Measurements from ENCODE around the gene PEX11A. TPM values are rescaled to one million over a fixed set of nuclear protein-coding genes. Genes with fewer than 3 reads are reported as not detected.

The PEX11A gene
- total RNA-seq, 1 experiment from 2014 or later: 3.0 TPM

- TF ChIP-seq ZNF317 (CRISPR knock-in tag; IDR thresholded peaks at IDR 0.05; ENCODE audit: borderline replicate concordance, low read depth) (no peak), ZNF138 (CRISPR knock-in tag; conservative IDR thresholded peaks at IDR 0.05) (no peak), GABPB1 (CRISPR knock-in tag; IDR thresholded peaks at IDR 0.05) (no peak), ZNF232 (CRISPR knock-in tag; IDR thresholded peaks at IDR 0.05) (no peak), JAZF1 (CRISPR knock-in tag; IDR thresholded peaks at IDR 0.05) (no peak), SP1 (CRISPR knock-in tag; conservative IDR thresholded peaks at IDR 0.05) (no peak), NR3C1 (CRISPR knock-in tag; conservative IDR thresholded peaks at IDR 0.05; ENCODE audit: low read depth) (no peak), MXD4 (CRISPR knock-in tag; IDR thresholded peaks at IDR 0.05; ENCODE audit: borderline replicate concordance) (no peak)
Observed at GRCh38 chr15:89732451-89733172, 42.1 kb upstream of the PEX11A start (continued).

- Mint-ChIP-seq H3K27me3 (ENCODE audit: low read depth) (peaks cover 4% of the 10 kb centered on the region), H3K4me3 (no peak overlapping the region), H3K27ac (no peak overlapping the region), H3K36me3 (no peaks in the 10 kb centered on the region), H3K9me3 (no peaks in the 10 kb centered on the region), H3K4me1 (no peaks in the 10 kb centered on the region)
- POLR2A ChIA-PET: no interaction called here
- CTCF ChIA-PET: interaction anchor here (1.0 to 2.6 kb wide), 3 partner anchors 58 to 144 kb away, joined by 4 to 19 read pairs (median 9); no protein-coding TSS in a partner anchor
- ATAC-seq (no peak), DNase-seq (ENCODE audit: low spot score) (no peak)
- TF ChIP-seq TCF7 (CRISPR knock-in tag; IDR thresholded peaks at IDR 0.05; ENCODE audit: low read depth): no peak
- no peak for TF ChIP-seq ZNF671 (CRISPR knock-in tag; IDR thresholded peaks at IDR 0.05)
- TF ChIP-seq TP53 (CRISPR knock-in tag; IDR thresholded peaks at IDR 0.05): no peak
- TF ChIP-seq MYBL2 (CRISPR knock-in tag; IDR thresholded peaks at IDR 0.05): no peak
- no peak for TF ChIP-seq GRHL2 (CRISPR knock-in tag; IDR thresholded peaks at IDR 0.05; ENCODE audit: insufficient replicate concordance, severe bottlenecking)
- no peak for TF ChIP-seq FOXP1 (CRISPR knock-in tag; IDR thresholded peaks at IDR 0.05; ENCODE audit: borderline replicate concordance)
- no peak for TF ChIP-seq NR2C2 (CRISPR knock-in tag; IDR thresholded peaks at IDR 0.05)
- TF ChIP-seq ZBTB21 (CRISPR knock-in tag; IDR thresholded peaks at IDR 0.05; ENCODE audit: borderline replicate concordance): no peak
- TF ChIP-seq IRF1 (CRISPR knock-in tag; IDR thresholded peaks at IDR 0.05): no peak
- TF ChIP-seq HMGA2 (CRISPR knock-in tag; IDR thresholded peaks at IDR 0.05): no peak
- TF ChIP-seq ZSCAN18 (CRISPR knock-in tag; IDR thresholded peaks at IDR 0.05): no peak
Observed at GRCh38 chr15:89731275-89731674, 40.7 kb upstream of the PEX11A start.

GRCh38 chr15:89728254-89728653 lies 37.7 kb upstream of the PEX11A start:
- no peaks in the 10 kb centered on the region for H3K36me3 Mint-ChIP-seq
- ChIA-PET CTCF (interaction anchor here (0.8 to 2.0 kb wide), 4 partner anchors 12 to 243 kb away, joined by 3 to 7 read pairs (median 3); no protein-coding TSS in a partner anchor), POLR2A (no interaction called here)
- TF ChIP-seq NR2C2 (CRISPR knock-in tag; IDR thresholded peaks at IDR 0.05): no peak
- TF ChIP-seq SOX15 (CRISPR knock-in tag; IDR thresholded peaks at IDR 0.05): no peak
- no peak for TF ChIP-seq ELF4 (CRISPR knock-in tag; IDR thresholded peaks at IDR 0.05; ENCODE audit: low read depth)
- no peak for TF ChIP-seq ZBTB21 (CRISPR knock-in tag; IDR thresholded peaks at IDR 0.05; ENCODE audit: borderline replicate concordance)
- TF ChIP-seq SMAD3 (CRISPR knock-in tag; IDR thresholded peaks at IDR 0.05; ENCODE audit: borderline replicate concordance): no peak
- TF ChIP-seq NFYB (CRISPR knock-in tag; conservative IDR thresholded peaks at IDR 0.05; ENCODE audit: low read depth): no peak
- no peak for TF ChIP-seq ARID4B (CRISPR knock-in tag; IDR thresholded peaks at IDR 0.05; ENCODE audit: borderline replicate concordance)
- TF ChIP-seq ATF2 (CRISPR knock-in tag; IDR thresholded peaks at IDR 0.05; ENCODE audit: borderline replicate concordance, low read depth): no peak
- no peak for TF ChIP-seq ATF1 (CRISPR knock-in tag; IDR thresholded peaks at IDR 0.05)
- H3K4me1 Mint-ChIP-seq: no peaks in the 10 kb centered on the region
- ATAC-seq (no peak), DNase-seq (ENCODE audit: low spot score) (no peak)
- H3K4me3 Mint-ChIP-seq: no peak overlapping the region
- H3K27me3 Mint-ChIP-seq (ENCODE audit: low read depth): no peaks in the 10 kb centered on the region; the same call in 1 of the 2 replicates
- no peak overlapping the region for H3K27ac Mint-ChIP-seq
- peaks cover 11% of the 10 kb centered on the region for H3K9me3 Mint-ChIP-seq
